GM12878 (cell line): Measurements from ENCODE around the gene MAST2.

Experiments used
- ATF3 ChIP-seq: IDR thresholded peaks from 2 replicates; pipeline ENCODE4 v1.6.1; 2011; ENCODE audit warnings: low read depth, mild to moderate bottlenecking, low read length, moderate library complexity, borderline replicate concordance; ENCODE audit errors: extremely low read depth
- CBFB ChIP-seq: IDR thresholded peaks from 2 replicates; pipeline ENCODE4 v1.6.1; 2016; ENCODE audit warnings: antibody characterized with exemption, low read depth
- CHD4 ChIP-seq: fragments of 200-600 bp; sonication (generic); IDR thresholded peaks from 2 replicates; pipeline ENCODE4 v1.6.1; 2016; ENCODE audit warnings: mild to moderate bottlenecking
- EGR1 ChIP-seq, 2 experiments: IDR thresholded peaks; 1 replicate in 1 of 2; 2 replicates in 1 of 2; pipeline ENCODE4 v1.6.1; 2011 to 2012; ENCODE audit warnings: low read depth in 2 of 2, low read length in 2 of 2, borderline replicate concordance in 1 of 2, mild to moderate bottlenecking in 1 of 2, moderate library complexity in 1 of 2
- MAX ChIP-seq: IDR thresholded peaks from 2 replicates; pipeline ENCODE4 v1.6.1; 2012; ENCODE audit warnings: low read depth, low read length, improper control_type of control experiment
- POLR2A ChIP-seq: IDR thresholded peaks from 2 replicates; pipeline ENCODE4 v1.6.1; 2011; ENCODE audit warnings: low read depth, mild to moderate bottlenecking, low read length
- PRDM15 ChIP-seq: fragments of 450-650 bp; formaldehyde crosslinking; IDR thresholded peaks from 2 replicates; pipeline ENCODE4 v1.4.0; 2020; ENCODE audit warnings: mild to moderate bottlenecking, moderate library complexity
- RAD21 ChIP-seq: IDR thresholded peaks from 2 replicates; pipeline ENCODE4 v1.6.1; 2011; ENCODE audit warnings: mild to moderate bottlenecking, low read depth, low read length, moderate library complexity; ENCODE audit not compliant: insufficient read depth
- RFX5 ChIP-seq: IDR thresholded peaks from 2 replicates; pipeline ENCODE4 v1.6.1; 2011; ENCODE audit warnings: low read depth, low read length, improper control_type of control experiment

- TF ChIP-seq CBFB (no peak), RAD21 (no peak), CHD4 (no peak), ATF3 (no peak), POLR2A (no peak), MAX (no peak), PRDM15 (CRISPR knock-in tag) (no peak), RFX5 (no peak), EGR1 (IDR thresholded peaks at IDR 0.05; ENCODE audit: borderline replicate concordance in 1 of 2, low read depth in 2 of 2, low read length in 2 of 2) (no peak)
Measured at GRCh38 chr1:45833361-45833760, 29.9 kb downstream of the MAST2 start.
